Measurements from ENCODE around the gene GNAQ.
"Not testable (repeated sequence)": the region's sequence is repeated elsewhere in the genome, so short reads cannot be mapped to it uniquely, and the experiment has no call there.

The GNAQ gene

GRCh38 chr9:78031444-78031892 lies at the start of gene GNAQ:
Gene GNAQ, minus strand, starts transcription at chr9:78031811. Its CDS starts 576 bp downstream, at chr9:78031235.
- no peak for DNase-seq (ENCODE audit: low read depth)

GRCh38 chr9:78074385-78075291 lies 43.0 kb upstream of the GNAQ start:
- no peak for DNase-seq (ENCODE audit: low read depth)

- DNase-seq (ENCODE audit: low read depth), result no peak
Measured at GRCh38 chr9:78073722-78074121, 42.1 kb upstream of the GNAQ start.

- no peak for DNase-seq (ENCODE audit: low read depth)
Measured at GRCh38 chr9:78072586-78073199, 41.1 kb upstream of the GNAQ start.

DNA sequence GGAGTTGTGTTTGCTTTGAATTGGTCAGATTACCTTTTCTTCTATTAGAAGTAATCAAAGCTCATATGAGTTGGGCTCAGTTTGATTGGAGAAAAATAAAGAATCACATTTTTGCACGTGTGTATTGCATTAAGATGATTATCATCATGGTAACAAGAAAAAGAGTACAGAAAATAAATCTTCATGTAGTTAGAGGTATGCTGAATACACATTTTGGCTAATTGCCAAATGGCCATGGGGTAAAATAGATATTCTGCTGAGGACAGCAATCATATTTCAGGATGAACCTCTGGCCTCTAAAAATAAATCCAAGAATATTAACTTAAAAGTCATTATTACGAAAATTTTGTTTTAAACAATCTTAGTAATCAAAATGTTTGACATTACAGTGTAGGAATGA lies 38.9 kb upstream of the GNAQ start:
- DNase-seq (ENCODE audit: low read depth), result no peak

DNA sequence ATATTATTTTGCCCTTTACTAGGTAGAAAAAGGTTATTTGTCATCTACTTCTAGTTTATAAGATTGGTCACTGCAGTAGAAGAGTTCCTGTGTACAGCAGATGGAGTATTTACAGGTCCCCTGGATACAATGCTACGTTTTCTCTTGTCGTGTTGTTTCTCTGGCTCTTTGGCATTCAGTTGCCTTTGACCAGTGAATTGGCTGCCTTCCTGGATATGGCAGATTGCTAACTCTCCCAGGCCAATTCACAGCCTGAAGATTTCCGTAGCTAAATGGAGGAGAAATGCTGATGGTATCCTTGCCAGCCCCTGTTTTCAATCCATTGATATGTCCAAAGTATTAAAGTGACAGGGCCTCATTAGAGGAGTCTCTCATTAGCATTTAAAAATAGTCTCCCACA lies 32.5 kb upstream of the GNAQ start:
- DNase-seq (ENCODE audit: low read depth), result no peak

- DNase-seq (ENCODE audit: low read depth), result no peak
Measured at GRCh38 chr9:78062710-78063109, 31.1 kb upstream of the GNAQ start.

GRCh38 chr9:78054218-78054617 lies 22.6 kb upstream of the GNAQ start:
- DNase-seq (ENCODE audit: low read depth), result not testable (repeated sequence)

DNA sequence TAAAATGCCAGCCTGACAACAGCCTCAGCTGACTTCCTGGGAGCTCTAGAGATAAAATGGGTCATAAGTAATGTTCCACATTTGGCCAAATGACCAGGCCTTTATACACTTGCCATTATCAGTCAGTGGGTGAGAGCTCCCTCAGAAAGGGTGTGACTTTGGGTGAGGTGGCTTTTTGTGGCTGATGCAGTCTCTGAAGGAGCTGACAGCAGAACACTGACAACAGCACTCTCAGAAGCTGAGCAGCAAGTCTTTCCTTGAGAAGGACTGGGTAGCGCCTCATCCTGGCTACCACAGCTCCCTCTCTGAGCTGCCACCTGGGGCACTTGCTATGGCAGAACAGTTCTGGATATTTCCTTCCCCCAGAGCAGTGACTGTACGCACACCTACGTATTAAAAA lies 22.0 kb upstream of the GNAQ start:
- no peak for DNase-seq (ENCODE audit: low read depth)

DNA sequence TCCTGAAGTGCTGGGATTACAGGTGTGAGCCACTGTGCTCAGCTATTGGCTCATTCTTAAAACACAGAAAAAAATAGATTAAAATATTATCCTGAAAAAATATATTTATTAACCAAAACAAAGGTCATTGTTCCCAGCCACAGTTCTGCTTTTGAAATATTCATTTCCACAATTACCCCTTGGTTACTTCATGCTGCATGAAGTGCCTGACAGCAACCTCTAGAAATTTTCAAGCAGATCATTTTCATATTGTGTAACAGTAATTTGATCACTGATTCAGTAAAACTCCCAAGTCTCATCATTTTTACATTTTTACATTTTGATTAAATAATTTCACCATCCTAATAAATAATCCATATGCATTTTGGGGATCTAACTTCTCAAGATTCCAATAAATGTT lies 18.8 kb upstream of the GNAQ start:
- no peak for DNase-seq (ENCODE audit: low read depth)

- no peak for DNase-seq (ENCODE audit: low read depth)
Measured at GRCh38 chr9:78049484-78049883, 17.9 kb upstream of the GNAQ start.

DNA sequence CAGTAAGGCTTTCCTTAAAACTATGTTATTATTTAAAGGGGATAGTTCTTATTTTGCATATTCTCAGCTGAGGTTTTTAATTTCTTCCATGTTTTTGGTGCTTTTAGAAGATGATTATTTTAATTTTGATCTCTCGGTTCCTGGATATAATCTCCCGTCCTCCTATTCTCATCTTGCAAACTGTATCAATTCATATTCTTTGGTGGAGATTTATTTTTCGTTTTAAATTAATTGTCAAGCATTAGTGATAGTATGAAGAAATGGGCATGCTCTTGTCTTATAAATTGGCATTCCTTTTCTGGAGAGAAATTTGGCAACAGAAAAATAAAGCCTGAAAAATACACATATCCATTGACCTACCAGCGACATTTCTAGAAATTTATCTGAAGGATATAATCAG lies 15.5 kb upstream of the GNAQ start:
- DNase-seq (ENCODE audit: low read depth), result no peak

- DNase-seq (ENCODE audit: low read depth), result no peak
Measured at GRCh38 chr9:78046112-78046511, 14.5 kb upstream of the GNAQ start.

DNA sequence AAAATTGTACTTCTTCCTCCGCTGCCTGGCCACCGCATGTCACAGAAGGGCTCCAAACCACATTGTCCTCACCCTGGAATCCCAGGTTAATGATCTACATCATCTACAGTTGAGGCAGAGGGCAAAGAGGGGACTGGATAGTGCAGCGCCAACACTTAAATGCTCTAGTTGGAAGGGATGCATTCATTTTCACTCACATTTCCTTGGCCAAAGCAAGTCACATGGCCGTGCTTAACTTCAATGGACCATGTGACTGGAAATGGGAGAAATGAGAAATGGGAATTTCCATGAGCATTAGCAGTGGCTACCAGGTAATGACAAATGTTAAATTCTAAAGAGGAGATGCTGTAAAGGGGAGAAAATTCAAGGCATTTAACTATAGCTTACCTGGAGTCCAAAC lies 13.3 kb upstream of the GNAQ start:
- DNase-seq (ENCODE audit: low read depth), result no peak

- no peak for DNase-seq (ENCODE audit: low read depth)
Measured at GRCh38 chr9:78044189-78044588, 12.6 kb upstream of the GNAQ start.

DNA sequence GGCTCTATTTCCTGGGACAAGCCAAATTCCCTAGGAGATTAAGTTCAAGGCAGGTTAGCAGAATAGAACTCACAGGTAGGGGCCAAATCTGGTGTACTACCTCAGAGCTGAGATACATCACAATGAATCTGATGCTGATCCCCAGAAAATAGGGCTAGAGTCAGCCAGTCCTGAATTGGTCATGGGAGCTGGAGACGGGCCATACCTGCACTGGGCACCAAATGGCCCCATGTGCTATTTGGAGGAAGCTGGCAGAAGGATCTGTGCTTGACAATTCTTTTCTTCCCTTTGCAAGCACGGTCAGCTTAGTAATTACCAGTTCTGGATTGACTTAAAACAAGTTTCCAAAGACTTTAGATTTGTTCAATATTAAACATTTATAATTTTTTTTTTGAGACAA lies 10.4 kb upstream of the GNAQ start:
- DNase-seq (ENCODE audit: low read depth), result no peak

DNA sequence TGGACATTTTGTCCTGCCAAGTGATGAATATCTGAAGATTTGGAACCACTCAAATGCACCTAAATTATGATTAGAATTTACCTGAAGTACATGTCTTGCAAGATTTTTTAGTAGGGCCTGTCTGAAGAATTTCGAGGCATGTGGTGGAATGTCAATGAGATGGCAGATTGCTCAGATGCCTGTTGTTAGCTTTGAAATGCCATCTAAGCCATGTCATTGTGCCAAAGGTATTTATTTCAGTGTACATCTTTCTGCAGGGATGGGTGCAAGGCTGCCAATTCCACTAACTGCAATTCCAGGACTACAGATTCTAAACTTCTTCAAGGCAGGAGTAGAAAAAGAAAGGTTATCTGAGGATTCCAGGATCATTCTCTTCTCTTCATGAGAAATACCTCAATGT lies 9.1 kb upstream of the GNAQ start:
- DNase-seq (ENCODE audit: low read depth), result no peak

GRCh38 chr9:78038620-78039300 lies 7.1 kb upstream of the GNAQ start:
- no peak for DNase-seq (ENCODE audit: low read depth)

- no peak for DNase-seq (ENCODE audit: low read depth)
Measured at GRCh38 chr9:78035383-78035993, 3.9 kb upstream of the GNAQ start.

DNA sequence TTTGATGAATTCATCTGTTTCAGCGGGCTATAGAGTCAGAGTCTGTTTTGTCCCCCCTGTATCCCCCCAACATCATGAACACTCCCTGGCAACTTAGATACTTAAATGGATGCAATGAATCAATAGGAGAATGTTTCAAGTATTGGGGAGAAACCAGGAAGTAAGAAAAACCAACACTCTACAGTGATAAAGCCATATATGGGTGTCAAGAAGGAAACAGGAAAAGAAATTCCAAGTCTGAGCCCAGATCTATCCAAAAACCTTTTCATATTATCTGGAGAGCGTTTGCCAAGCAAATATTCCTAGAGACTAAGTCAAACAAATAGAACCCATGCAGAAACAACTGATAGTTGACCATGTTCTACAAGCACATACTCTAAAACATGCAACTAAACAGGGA lies 2.3 kb upstream of the GNAQ start:
- DNase-seq (ENCODE audit: low read depth), result no peak

DNA sequence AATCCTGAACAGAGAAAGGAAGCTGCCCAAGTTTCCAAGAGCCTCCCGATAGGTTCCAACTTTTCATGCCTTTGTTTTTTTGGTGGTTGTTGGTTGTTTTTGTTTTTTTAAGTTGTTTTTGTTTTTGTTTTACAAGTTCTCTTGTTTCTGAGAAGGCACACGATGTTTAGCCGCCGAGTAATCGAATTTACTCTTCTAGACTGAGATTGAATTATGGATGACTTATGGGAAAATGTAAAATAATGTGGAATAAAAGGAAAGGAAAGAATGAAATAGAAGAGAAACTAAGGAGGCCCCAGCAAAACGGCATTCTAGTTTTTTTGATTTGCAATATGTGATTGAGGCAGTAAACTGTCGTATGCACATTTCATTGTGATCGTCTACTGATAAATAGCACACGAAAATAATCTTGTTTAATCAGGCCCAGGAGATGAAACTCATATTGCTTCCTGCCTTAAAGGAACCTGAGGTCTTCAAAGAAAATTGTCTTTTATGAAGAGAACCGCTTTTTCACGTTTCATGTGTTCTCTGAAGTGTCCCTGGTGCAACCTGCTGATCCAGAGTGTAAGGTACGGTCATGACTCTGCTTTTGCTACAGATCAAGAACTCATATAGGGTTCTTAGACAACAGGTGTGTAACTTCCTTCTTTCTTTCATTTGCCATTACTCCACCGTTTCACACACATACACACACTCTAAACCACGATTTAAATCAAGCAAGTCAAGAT lies 1.3 kb upstream of the GNAQ start:
- no peak for DNase-seq (ENCODE audit: low read depth)
